Activated CD8-positive, alpha-beta memory T cell treated with anti-CD3 and anti-CD28 coated beads for 36 hours (primary cell): Measurements from ENCODE around the gene RBPJL. TPM values are rescaled to one million over a fixed set of nuclear protein-coding genes. Genes with fewer than 3 reads are reported as not detected.

Experiments
- CTCF ChIA-PET: fragments of 350-600 bp; sonication (Branson Sonifier 250); formaldehyde crosslinking; loops from one replicate; lab custom pipeline; 2021; ENCODE audit warnings: antibody characterized with exemption; lab: Charles Lee
- POLR2A ChIA-PET: fragments of 350-600 bp; sonication (Branson Sonifier 250); formaldehyde crosslinking; loops from one replicate; lab custom pipeline; 2021; ENCODE audit warnings: antibody characterized with exemption; lab: Charles Lee
- total RNA-seq, 2 experiments: library from RNA; stranded (reverse); gene quantifications; one replicate each; pipeline ENCODE4 v1.2.3, GENCODE V29; 2021

RBPJL gene
- total RNA-seq, 2 experiments from 2014 or later = not detected

GRCh38 chr20:45291526-45291925 lies 15.1 kb upstream of the RBPJL start:
- ChIA-PET CTCF (interaction anchor here (1.3 to 3.1 kb wide), 12 partner anchors 11 to 247 kb away, joined by 3 to 15 read pairs (median 5); no protein-coding TSS in a partner anchor), POLR2A (no interaction called here)

DNA sequence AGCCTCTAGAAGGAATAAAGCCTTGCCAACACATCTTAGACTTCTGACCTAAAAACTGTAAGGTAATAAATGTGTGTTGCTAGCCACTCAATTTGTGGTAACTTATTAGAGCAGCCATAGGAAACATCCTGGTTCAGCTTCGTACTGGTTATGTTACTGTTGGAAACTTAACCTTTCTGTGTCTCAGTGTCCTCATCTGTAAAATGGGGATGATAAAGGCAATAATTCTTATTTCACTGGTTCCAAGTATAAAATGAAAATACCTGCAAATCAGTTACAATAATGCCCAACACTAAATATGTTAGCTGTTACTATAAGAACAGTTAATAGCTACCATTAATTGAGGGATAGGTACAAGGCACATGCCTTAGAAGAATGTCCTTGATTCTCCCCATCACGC lies 14.3 kb upstream of the RBPJL start:
- ChIA-PET POLR2A (no interaction called here), CTCF (interaction anchor here (0.6 to 3.1 kb wide), 12 partner anchors 9 to 248 kb away, joined by 3 to 15 read pairs (median 5); no protein-coding TSS in a partner anchor)

GRCh38 chr20:45293041-45294002 lies 13.3 kb upstream of the RBPJL start:
- POLR2A ChIA-PET = interaction anchor here (0.9 kb wide), 1 partner anchor 9 kb away, joined by 3 read pairs; no protein-coding TSS in a partner anchor
- CTCF ChIA-PET = interaction anchor here (0.6 to 3.1 kb wide), 24 partner anchors 8 to 721 kb away, joined by 3 to 25 read pairs (median 4); partner anchors contain the start of gene SYS1

DNA sequence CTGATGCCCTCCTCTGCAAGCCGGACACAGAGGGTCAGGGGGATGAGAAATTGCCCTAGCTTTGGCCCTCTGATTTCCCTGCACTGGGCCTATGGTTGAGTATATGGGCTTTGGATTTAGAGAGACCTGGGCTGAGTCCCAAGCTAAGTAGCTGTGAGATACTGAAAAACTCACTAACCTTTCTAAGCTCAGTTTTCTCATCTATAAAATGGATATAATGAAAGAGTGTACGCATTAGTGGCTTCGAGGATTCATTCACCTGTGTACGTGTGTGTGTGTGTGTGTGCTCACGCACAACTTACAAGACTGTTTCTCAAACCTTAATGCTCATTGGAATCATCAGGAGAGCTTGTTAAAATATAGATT lies 12.7 kb upstream of the RBPJL start:
- ChIA-PET POLR2A (interaction anchor here (0.9 kb wide), 1 partner anchor 8 kb away, joined by 3 read pairs; no protein-coding TSS in a partner anchor), CTCF (interaction anchor here (0.6 to 2.4 kb wide), 21 partner anchors 10 to 720 kb away, joined by 3 to 25 read pairs (median 4); partner anchors contain the start of gene SYS1)

GRCh38 chr20:45294659-45295058 lies 12.0 kb upstream of the RBPJL start:
- POLR2A ChIA-PET = no interaction called here
- CTCF ChIA-PET = interaction anchor here (0.7 to 2.4 kb wide), 16 partner anchors 9 to 476 kb away, joined by 3 to 25 read pairs (median 4); partner anchors contain the start of gene SYS1

DNA sequence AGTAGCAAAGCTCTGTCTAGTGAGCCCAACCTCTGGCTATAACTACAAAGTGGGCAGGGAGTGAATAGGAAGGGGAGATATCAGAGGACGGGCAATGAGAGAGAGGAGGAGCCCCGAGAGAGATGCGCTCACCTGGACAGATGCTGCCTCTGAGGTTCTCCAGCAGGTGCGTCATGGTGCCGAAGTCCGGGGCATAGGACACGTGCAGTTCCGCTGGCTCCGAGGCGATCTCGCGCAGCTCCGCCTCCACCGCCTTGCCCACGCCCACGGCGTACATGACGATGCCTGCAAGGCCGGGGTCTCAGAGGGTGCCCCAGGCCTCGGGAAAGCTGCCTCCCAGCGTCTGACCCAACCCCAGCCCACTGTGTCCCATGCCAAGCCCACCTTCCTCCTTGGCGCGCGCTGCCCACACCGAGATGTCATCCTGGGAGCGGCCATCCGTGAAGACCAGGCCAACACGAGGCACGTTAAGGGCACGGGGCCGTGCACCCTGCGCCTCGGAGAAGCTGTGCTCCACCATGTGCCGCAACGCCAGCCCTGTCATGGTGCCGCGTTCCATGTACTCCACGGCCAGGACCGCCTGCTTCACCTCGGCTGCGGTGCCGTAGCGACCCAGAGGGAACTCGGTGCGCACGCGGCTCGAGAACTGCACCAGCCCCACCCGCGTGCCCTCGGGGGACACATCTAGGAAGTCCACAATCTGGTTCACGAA lies 8.7 kb upstream of the RBPJL start:
- ChIA-PET POLR2A (no interaction called here), CTCF (no interaction called here)

DNA sequence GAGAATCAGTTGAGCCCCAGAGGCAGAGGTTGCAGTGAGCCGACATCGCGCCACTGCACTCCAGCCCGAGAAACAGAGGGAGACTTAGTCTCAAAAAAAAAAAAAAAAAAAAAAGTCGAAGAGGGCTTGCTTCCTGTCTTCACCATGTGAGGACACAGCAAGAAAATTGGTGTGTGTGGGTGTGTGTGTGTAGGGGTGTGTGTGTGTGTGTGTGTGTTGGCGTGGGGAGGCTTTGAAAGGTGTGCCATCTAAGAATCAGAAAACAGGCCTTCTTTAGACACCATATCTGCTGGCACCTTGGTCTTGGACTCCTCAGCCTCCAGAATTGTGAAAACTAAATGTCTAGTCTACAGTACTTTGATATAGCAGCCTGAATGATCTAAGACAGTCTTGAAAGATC lies 6.9 kb upstream of the RBPJL start:
- CTCF ChIA-PET = interaction anchor here (0.7 kb wide), 2 partner anchors 107 to 510 kb away, joined by 3 read pairs; no protein-coding TSS in a partner anchor
- POLR2A ChIA-PET = no interaction called here

DNA sequence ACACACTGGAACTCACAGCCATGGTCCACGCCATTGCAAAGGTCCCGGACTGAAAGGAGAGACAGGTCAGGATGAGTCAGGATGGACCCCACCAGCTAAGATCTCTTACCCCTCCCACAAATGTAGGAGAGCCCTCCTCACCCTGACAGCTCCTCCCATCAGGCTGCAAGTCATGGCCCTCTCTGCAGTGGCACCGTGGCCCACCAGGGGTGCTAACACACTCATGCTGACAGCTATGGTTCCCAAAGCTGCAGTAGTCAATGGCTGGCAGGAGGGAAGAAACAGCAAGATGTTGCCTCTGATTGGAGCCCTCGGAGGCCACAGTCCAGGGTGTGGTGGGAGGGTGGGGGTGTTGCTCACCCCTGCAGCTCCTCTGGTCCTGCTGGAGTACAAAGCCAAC lies 5.7 kb upstream of the RBPJL start:
- ChIA-PET CTCF (interaction anchor here (0.7 to 4.2 kb wide), 6 partner anchors 8 to 162 kb away, joined by 3 to 18 read pairs (median 3); no protein-coding TSS in a partner anchor), POLR2A (no interaction called here)

DNA sequence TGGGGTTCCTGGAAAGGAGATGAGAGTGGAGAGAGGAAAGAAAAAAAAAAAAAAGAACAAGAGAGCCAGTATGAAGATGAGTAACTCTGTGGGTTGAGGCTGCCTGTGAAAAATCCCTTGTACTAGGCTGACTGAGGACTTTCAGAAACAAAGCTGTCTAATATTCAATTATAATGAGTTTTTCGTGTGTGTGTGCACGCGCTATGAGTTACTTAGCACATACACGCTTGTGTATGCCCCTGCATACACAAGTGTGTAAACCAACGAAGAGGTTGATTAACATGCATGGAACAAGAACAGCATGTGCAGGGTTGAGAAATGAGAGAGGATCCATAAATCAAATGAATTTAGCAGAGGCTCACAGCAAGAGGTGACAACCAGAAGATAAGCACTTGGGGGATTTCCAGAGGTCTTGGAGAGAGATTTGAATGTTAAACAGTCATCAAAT lies 4.8 kb upstream of the RBPJL start:
- CTCF ChIA-PET = interaction anchor here (0.7 to 4.4 kb wide), 8 partner anchors 8 to 469 kb away, joined by 3 to 25 read pairs (median 4); no protein-coding TSS in a partner anchor
- POLR2A ChIA-PET = interaction anchor here (1.0 kb wide), 1 partner anchor 8 kb away, joined by 3 read pairs; no protein-coding TSS in a partner anchor

DNA sequence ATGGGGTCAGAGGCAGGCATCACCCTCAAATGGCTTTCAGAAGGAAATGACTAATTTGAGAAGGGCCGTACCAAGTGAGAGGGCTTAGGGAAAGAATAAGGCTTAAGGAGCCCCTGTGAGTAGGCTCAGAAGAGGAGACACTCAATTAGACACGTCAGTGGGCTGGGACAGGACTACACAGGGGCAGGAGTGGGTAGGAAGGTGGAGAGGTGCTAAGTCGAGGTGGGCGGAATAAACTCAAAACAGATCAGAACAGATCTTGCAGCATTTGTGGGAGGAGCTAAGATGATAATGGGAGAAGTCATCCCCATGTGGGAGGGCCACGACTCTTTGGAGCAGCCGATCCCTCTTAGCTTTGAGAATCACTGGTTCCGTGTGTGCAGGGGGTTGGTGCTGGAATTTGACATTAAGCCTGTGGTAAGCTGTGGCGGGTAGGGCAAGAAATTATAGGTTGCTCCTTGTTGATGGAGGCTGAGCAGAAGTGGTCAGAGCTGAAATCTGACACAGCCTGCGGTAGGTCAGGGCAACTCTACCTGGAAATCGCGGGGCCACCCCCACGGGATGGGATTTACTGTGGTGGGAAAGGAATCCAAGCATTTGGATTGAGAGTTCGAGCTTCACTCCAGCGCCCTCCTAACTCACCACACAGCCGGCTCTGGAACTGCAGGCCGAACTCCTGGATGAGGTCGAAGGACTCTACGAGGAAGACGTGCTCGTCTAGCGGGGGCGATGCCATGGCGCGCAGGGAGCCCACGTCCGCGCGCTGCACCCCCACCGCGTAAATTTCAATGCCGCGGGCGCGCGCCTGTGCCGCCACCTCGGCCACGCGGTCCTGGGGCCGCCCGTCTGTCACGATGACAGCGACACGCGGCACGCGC lies 2.8 kb upstream of the RBPJL start:
- POLR2A ChIA-PET = no interaction called here
- CTCF ChIA-PET = interaction anchor here (1.0 to 4.4 kb wide), 6 partner anchors 10 to 133 kb away, joined by 3 to 25 read pairs (median 10); partner anchors contain the start of gene SYS1

DNA sequence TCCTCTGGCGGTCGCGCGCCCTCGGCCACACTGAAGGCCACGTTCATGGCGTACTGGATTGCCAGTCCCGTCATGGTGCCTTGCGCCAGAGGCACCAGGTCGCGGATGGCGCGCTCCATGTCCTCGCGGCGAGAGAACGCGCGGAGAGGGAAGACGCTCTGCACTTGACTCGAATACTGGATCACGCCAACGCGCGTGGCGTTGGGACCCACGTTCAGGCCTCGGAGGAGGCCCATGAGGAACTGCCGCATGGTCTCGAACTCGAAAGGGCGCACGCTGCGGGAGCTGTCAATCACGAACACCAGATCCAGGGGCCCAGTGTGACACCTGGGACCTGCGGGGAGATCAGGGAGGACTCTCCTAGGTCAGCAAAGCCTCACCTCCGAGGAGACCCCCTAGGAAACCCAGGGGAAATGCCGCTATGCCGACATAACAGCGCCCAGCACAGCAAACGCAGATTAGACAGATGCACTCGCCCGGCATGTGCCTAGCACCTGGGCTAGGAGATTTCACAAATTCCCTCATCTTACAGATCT lies 2.1 kb upstream of the RBPJL start:
- ChIA-PET POLR2A (no interaction called here), CTCF (interaction anchor here (1.0 to 4.4 kb wide), 3 partner anchors 11 to 69 kb away, joined by 3 to 25 read pairs (median 4); partner anchors contain the start of gene SYS1)

- ChIA-PET CTCF (interaction anchor here (4.4 kb wide), 1 partner anchor 11 kb away, joined by 25 read pairs; no protein-coding TSS in a partner anchor), POLR2A (no interaction called here)
These were observed 1.4 kb upstream of the RBPJL start for GRCh38 chr20:45305262-45305661.

DNA sequence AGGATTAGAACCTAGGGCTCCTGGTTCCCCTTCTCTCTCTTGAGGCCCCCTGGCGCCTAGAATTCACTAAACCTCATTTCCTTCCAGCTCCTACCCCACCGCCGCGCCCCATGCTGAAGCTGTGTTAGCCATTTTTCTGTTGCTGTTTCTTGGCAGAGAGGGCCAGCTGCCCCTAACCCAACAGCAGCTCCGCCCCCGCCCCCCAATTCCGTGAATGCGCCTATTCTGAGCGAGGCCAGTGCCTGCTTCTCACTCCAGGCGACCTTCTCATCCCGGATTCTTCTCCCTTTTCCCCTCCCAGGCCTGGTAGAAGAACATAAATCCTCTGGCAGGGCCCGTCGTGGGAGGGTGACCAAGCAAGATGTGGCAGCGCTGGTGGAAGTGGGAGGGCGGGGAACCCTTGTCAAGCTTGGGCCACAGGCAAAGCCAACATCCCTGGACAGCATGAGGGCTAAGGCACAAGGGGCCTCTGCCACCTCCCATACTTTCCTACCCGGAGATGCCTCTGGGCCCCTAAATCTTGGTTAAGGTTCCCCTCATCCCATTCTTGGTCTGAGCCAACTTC lies 518 bp downstream of the RBPJL start:
- CTCF ChIA-PET = interaction anchor here (1.0 to 1.3 kb wide), 3 partner anchors 8 to 130 kb away, joined by 3 to 5 read pairs (median 5); no protein-coding TSS in a partner anchor
- POLR2A ChIA-PET = no interaction called here

- CTCF ChIA-PET = interaction anchor here (1.3 kb wide), 1 partner anchor 11 kb away, joined by 4 read pairs; no protein-coding TSS in a partner anchor
- POLR2A ChIA-PET = no interaction called here
These were observed 1.6 kb downstream of the RBPJL start, which contains the start of gene MATN4 for GRCh38 chr20:45308117-45308778. TSS of gene MATN4 (minus strand) at chr20:45308299. CDS start at chr20:45305582, 2,717 bp downstream.

GRCh38 chr20:45309075-45309474 lies 2.4 kb downstream of the RBPJL start:
- ChIA-PET POLR2A (no interaction called here), CTCF (interaction anchor here (1.3 kb wide), 1 partner anchor 10 kb away, joined by 4 read pairs; no protein-coding TSS in a partner anchor)

DNA sequence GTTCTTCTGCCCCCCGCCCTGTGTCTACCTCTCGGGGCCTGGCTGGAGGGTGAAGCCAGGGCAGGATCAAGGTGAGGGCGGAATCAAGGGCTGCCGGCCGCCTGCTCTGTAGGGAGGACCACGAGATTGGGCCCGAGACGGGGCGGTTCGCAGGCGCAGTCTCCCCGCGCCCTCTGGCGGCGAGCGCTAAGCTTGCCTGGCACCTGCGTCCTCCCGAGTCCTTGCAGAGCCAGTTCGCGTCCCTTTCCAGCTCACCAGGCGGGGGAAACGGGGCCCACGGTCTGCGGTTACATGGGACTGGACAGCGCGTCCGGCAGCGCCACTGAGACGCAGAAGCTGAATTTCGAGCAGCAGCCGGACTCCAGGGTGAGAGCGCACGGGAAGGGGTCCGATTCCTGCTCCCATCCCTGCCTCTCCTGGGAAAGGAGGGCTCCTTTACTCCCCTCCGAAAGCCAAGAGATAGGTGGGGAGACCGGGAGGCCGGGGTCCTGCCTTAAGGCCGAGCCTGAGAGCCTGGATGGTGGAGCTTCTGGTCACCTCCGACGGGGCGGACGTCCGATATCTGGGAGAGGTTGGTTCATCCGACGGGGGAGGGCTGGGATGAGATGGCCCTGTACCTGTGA lies 5.1 kb downstream of the RBPJL start:
- CTCF ChIA-PET = interaction anchor here (0.7 to 3.2 kb wide), 13 partner anchors 11 to 239 kb away, joined by 3 to 15 read pairs (median 3); partner anchors contain the start of gene SYS1
- POLR2A ChIA-PET = interaction anchor here (0.6 kb wide), 1 partner anchor 35 kb away, joined by 12 read pairs; no protein-coding TSS in a partner anchor
